Tibial artery (tissue), 4 donors: Measurements from ENCODE around the gene CDO1.

ENCODE experiments used
- DNase-seq, 2 donors: peaks; one replicate each; pipeline ENCODE4 v3.0.0-alpha.2; 2019
- H3K27ac ChIP-seq, 2 donors: fragments of 200-600 bp; sonication (generic) in 1 of 2; 1 replicate in 1 of 2; 2 replicates in 1 of 2; pipeline ENCODE4 v1.5.1; 2018 to 2019; ENCODE audit warnings: mild to moderate bottlenecking in 1 of 2
- H3K27me3 ChIP-seq, 2 donors: fragments of 200-600 bp; sonication (generic) in 1 of 2; one replicate each; pipeline versions ENCODE4 v1.5.1 to v1.6.0; 2016 to 2019
- H3K36me3 ChIP-seq, 3 donors: fragments of 200-600 bp; sonication (generic) in 2 of 3; one replicate each; pipeline ENCODE4 v1.5.1; 2016 to 2019; ENCODE audit warnings: mild to moderate bottlenecking in 2 of 3
- H3K4me1 ChIP-seq, 4 donors: fragments of 200-600 bp; sonication (generic) in 2 of 4; 1 replicate in 3 of 4; 2 replicates in 1 of 4; pipeline ENCODE4 v1.5.1; 2016 to 2019
- H3K4me3 ChIP-seq, 2 donors: fragments of 200-600 bp; sonication (generic) in 1 of 2; 1 replicate in 1 of 2; 2 replicates in 1 of 2; pipeline ENCODE4 v1.5.1; 2018 to 2019; ENCODE audit warnings: mild to moderate bottlenecking in 2 of 2
- H3K9me3 ChIP-seq, 3 donors: fragments of 200-600 bp; sonication (generic) in 1 of 3; one replicate each; pipeline ENCODE4 v1.5.1; 2016 to 2019
- CTCF ChIP-seq, 2 experiments: fragments of 200-600 bp in 1 of 2; fragments of 450-650 bp in 1 of 2; IDR thresholded peaks; one replicate each; pipeline ENCODE4 v1.5.1; 2017 to 2019; ENCODE audit warnings: antibody characterized with exemption in 2 of 2, mild to moderate bottlenecking in 1 of 2, moderate library complexity in 1 of 2
- intact Hi-C: fragments of 100-400 bp; cut with DNase I; formaldehyde crosslinking; loops from one replicate; pipeline ENCODE4 v1.15.0; 2023; ENCODE audit warnings: low total_unique reads

The CDO1 gene

DNA sequence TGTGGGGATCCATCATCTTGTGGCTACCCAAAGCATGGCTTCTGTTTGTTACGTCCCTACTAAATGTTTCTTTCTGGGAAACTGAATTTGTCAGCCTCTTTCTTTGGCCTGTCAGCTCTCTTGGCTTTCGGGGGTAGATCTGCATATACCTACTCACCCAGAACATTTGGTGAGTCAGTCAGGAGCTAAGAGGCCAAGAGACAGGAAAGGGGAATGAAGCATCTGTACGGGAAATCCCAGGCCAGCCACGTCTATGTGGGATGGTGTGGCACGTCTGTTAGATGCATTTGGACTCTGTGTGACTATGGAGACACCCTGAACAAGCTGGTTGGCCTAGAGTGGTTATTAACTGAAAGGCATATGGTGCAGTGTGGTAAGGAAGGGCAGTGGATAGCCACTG is 58.1 kb downstream of the CDO1 start:
- H3K27me3 ChIP-seq = no peaks in the 10 kb centered on the region
- no peak for TF ChIP-seq CTCF (IDR thresholded peaks at IDR 0.05)
- no peaks in the 10 kb centered on the region for H3K36me3 ChIP-seq
- DNase-seq = no peak
- H3K9me3 ChIP-seq = no peaks in the 10 kb centered on the region
- intact Hi-C loops = no loop called here
- no peak overlapping the region for H3K4me3 ChIP-seq
- no peaks in the 10 kb centered on the region for H3K4me1 ChIP-seq
- H3K27ac ChIP-seq = no peak overlapping the region

GRCh38 chr5:115755675-115756074 is 60.8 kb downstream of the CDO1 start:
- no peak overlapping the region for H3K4me3 ChIP-seq
- intact Hi-C loops = no loop called here
- H3K27me3 ChIP-seq = no peaks in the 10 kb centered on the region
- no peaks in the 10 kb centered on the region for H3K9me3 ChIP-seq
- H3K36me3 ChIP-seq = no peaks in the 10 kb centered on the region
- no peak overlapping the region for H3K27ac ChIP-seq
- no peak for TF ChIP-seq CTCF (IDR thresholded peaks at IDR 0.05)
- no peak for DNase-seq
- H3K4me1 ChIP-seq = no peaks in the 10 kb centered on the region
